Measurements from ENCODE around the gene ZNF710.

Gene ZNF710

GRCh38 chr15:90028376-90028944 lies 27.3 kb downstream of the ZNF710 start:
- Histone ChIP-seq H3K27ac (no peak overlapping the region), H2AFZ (no peak overlapping the region), H3K79me2 (peaks cover 2% of the 10 kb centered on the region), H3K4me3 (ENCODE audit: low read depth, low read length) (no peak overlapping the region), H3K36me3 (ENCODE audit: control insufficient read depth, insufficient read depth, low read length) (no peaks in the 10 kb centered on the region), H3K4me2 (ENCODE audit: low read length) (no peak overlapping the region), H3K9me3 (ENCODE audit: control insufficient read depth, low read length) (no peaks in the 10 kb centered on the region), H3K27me3 (ENCODE audit: control insufficient read depth, insufficient read depth, low read length) (no peaks in the 10 kb centered on the region), H3K9ac (no peak overlapping the region), H3K4me1 (no peaks in the 10 kb centered on the region)
- TF ChIP-seq CTCF (IDR thresholded peaks at IDR 0.05): no peak

GRCh38 chr15:90029024-90029423 lies 27.9 kb downstream of the ZNF710 start:
- no peak for TF ChIP-seq CTCF (IDR thresholded peaks at IDR 0.05)
- Histone ChIP-seq H3K9me3 (ENCODE audit: control insufficient read depth, low read length) (no peaks in the 10 kb centered on the region), H3K9ac (no peak overlapping the region), H3K27me3 (ENCODE audit: control insufficient read depth, insufficient read depth, low read length) (no peaks in the 10 kb centered on the region), H3K4me1 (no peaks in the 10 kb centered on the region), H2AFZ (no peak overlapping the region), H3K27ac (no peak overlapping the region), H3K79me2 (peaks cover 4% of the 10 kb centered on the region), H3K36me3 (ENCODE audit: control insufficient read depth, insufficient read depth, low read length) (no peaks in the 10 kb centered on the region), H3K4me2 (ENCODE audit: low read length) (no peak overlapping the region), H3K4me3 (ENCODE audit: low read depth, low read length) (no peak overlapping the region)

GRCh38 chr15:90030376-90030775 lies 29.3 kb downstream of the ZNF710 start:
- H3K79me2 ChIP-seq: peaks cover 2% of the 10 kb centered on the region
- H2AFZ ChIP-seq: no peak overlapping the region
- H3K36me3 ChIP-seq (ENCODE audit: control insufficient read depth, insufficient read depth, low read length): no peaks in the 10 kb centered on the region
- TF ChIP-seq CTCF (IDR thresholded peaks at IDR 0.05): no peak
- H3K4me2 ChIP-seq (ENCODE audit: low read length): no peak overlapping the region
- no peaks in the 10 kb centered on the region for H3K9me3 ChIP-seq (ENCODE audit: control insufficient read depth, low read length)
- H3K27ac ChIP-seq: no peak overlapping the region
- H3K9ac ChIP-seq: no peak overlapping the region
- H3K27me3 ChIP-seq (ENCODE audit: control insufficient read depth, insufficient read depth, low read length): no peaks in the 10 kb centered on the region
- H3K4me3 ChIP-seq (ENCODE audit: low read depth, low read length): no peak overlapping the region
- no peaks in the 10 kb centered on the region for H3K4me1 ChIP-seq

- Histone ChIP-seq H3K27ac (no peak overlapping the region), H3K4me1 (no peaks in the 10 kb centered on the region), H3K9me3 (ENCODE audit: control insufficient read depth, low read length) (no peaks in the 10 kb centered on the region), H3K79me2 (peaks cover 2% of the 10 kb centered on the region), H3K27me3 (ENCODE audit: control insufficient read depth, insufficient read depth, low read length) (no peaks in the 10 kb centered on the region), H3K36me3 (ENCODE audit: control insufficient read depth, insufficient read depth, low read length) (no peaks in the 10 kb centered on the region), H2AFZ (no peak overlapping the region), H3K9ac (no peak overlapping the region), H3K4me2 (ENCODE audit: low read length) (no peak overlapping the region), H3K4me3 (ENCODE audit: low read depth, low read length) (no peak overlapping the region)
- TF ChIP-seq CTCF (IDR thresholded peaks at IDR 0.05): no peak
Measured at GRCh38 chr15:90031231-90031791, 30.2 kb downstream of the ZNF710 start.

- Histone ChIP-seq H3K36me3 (ENCODE audit: control insufficient read depth, insufficient read depth, low read length) (no peaks in the 10 kb centered on the region), H3K27me3 (ENCODE audit: control insufficient read depth, insufficient read depth, low read length) (no peaks in the 10 kb centered on the region), H3K79me2 (peaks cover 2% of the 10 kb centered on the region), H2AFZ (no peak overlapping the region), H3K9ac (no peak overlapping the region), H3K4me3 (ENCODE audit: low read depth, low read length) (no peak overlapping the region), H3K4me1 (no peaks in the 10 kb centered on the region), H3K4me2 (ENCODE audit: low read length) (no peak overlapping the region), H3K9me3 (ENCODE audit: control insufficient read depth, low read length) (no peaks in the 10 kb centered on the region), H3K27ac (no peak overlapping the region)
- no peak for TF ChIP-seq CTCF (IDR thresholded peaks at IDR 0.05)
Measured at GRCh38 chr15:90033006-90033405, 31.9 kb downstream of the ZNF710 start.
